ENCODE results near the gene PRDM16. TPM values are rescaled to one million over a fixed set of nuclear protein-coding genes. Genes with fewer than 3 reads are reported as not detected.
A peak's percentile ranks its signal among the peaks of the same experiment; 100 is the strongest.

The PRDM16 gene
- polyA plus RNA-seq, 1 of the 3 experiments (the other 2 are of a cell fraction) = not detected

DNA sequence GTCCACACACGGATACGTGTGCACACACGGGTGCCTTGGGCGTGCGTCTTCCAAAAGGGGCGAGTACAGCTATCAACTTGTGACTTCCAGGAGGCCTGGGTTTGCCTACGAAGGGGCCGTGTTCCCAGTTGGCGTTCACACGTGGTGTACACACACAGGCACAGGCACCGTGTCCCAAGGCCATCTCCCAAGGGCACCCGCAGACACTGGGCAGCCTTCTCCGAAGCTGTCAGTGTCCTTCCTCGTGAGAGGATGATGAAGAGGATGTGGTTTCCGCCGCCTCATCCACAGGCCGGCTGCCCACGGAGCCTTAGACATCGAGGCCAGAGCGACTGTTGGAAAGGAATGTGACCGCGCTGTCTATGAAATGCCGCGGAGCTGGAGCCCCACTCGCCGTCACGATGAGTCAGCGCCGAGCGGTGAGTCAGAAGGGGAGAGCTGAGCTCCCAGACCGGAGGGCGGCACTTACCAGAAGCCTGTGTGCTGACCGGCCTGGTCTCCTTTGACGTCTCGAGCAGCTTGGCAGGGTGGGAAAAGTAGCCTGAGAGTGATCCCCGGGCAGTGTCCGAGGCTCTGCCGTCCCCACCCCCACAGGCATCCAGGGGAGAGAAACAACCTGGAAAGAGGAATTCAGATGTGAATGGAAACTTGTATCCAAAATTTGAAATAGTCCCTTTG lies 244.0 kb downstream of the PRDM16 start (continued):
- peak; percentile 98 for TF ChIP-seq FOSL2 (IDR thresholded peaks at IDR 0.05; ENCODE audit: borderline replicate concordance, low read depth)
- TF ChIP-seq TCF12 (IDR thresholded peaks at IDR 0.05) = peak; percentile 73
- TF ChIP-seq, protein P1, sequence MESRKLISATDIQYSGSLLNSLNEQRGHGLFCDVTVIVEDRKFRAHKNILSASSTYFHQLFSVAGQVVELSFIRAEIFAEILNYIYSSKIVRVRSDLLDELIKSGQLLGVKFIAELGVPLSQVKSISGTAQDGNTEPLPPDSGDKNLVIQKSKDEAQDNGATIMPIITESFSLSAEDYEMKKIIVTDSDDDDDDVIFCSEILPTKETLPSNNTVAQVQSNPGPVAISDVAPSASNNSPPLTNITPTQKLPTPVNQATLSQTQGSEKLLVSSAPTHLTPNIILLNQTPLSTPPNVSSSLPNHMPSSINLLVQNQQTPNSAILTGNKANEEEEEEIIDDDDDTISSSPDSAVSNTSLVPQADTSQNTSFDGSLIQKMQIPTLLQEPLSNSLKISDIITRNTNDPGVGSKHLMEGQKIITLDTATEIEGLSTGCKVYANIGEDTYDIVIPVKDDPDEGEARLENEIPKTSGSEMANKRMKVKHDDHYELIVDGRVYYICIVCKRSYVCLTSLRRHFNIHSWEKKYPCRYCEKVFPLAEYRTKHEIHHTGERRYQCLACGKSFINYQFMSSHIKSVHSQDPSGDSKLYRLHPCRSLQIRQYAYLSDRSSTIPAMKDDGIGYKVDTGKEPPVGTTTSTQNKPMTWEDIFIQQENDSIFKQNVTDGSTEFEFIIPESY (IDR thresholded peaks at IDR 0.05; ENCODE audit: borderline replicate concordance, low read depth) = no peak; the same call in 1 of the 2 replicates
- peak; percentile 93 for TF ChIP-seq MAX (IDR thresholded peaks at IDR 0.05; ENCODE audit: low read depth)
- TF ChIP-seq NFIC (IDR thresholded peaks at IDR 0.05; ENCODE audit: borderline replicate concordance) = peak; percentile 61
- TF ChIP-seq SIN3A (IDR thresholded peaks at IDR 0.05; ENCODE audit: borderline replicate concordance, low read depth, low read length) = 0 out of 2 replicates have a peak, but pooled peaks have one; percentile 16
- TF ChIP-seq YY1 (IDR thresholded peaks at IDR 0.05; ENCODE audit: low read depth) = no peak

DNA sequence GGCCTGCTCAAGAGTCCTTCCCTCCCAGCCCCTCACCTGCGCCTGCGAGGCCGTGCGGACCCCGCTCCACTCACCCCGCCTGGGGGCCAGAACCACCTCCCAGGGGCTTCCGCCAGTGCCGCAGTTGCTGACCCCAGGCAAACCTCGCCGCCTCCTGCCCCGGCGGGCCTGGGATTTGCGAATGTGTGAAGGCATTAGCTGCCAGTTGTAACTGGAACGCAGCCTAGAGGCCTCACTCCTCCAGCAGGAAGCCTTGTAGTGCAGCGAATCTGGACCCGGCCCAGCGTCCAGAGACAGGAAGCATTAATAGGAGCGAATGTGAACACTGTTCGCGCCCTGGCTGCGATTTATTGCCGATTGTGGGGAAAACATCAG lies 244.6 kb downstream of the PRDM16 start:
- no peak for DNase-seq
- ChIA-PET POLR2A (no interaction called here), CTCF (interaction anchor here (1.6 kb wide), 1 partner anchor 302 kb away, joined by 4 read pairs; no protein-coding TSS in a partner anchor)
- Histone ChIP-seq H3K27ac (ENCODE audit: low read depth in 2 of 2, low read length in 1 of 2) (peak overlapping the region in 1 of 2 experiments; percentile 96; a peak in 2 of 4 replicates), H3K79me2 (ENCODE audit: insufficient read depth) (no peaks in the 10 kb centered on the region), H3F3A (replicated peaks; ENCODE audit: insufficient read depth) (peaks cover 5% of the 10 kb centered on the region), H3K9ac (peak overlapping the region; percentile 61; the same call in 1 of the 2 replicates), H3K36me3 (replicated peaks in 1 of 2; ENCODE audit: control insufficient read depth in 1 of 2, insufficient read depth in 2 of 2, low read length in 1 of 2) (no peaks in the 10 kb centered on the region), H3K4me2 (peak overlapping the region; percentile 68; the same call in 1 of the 2 replicates), H3K4me1 (ENCODE audit: control insufficient read depth in 1 of 2, insufficient read depth in 2 of 2, low read depth in 1 of 2, low read length in 1 of 2) (peaks cover 0 to 7% of the 10 kb centered on the region in 2 experiments; a peak in 3 of 4 replicates), H2AFZ (ENCODE audit: low read depth) (peak overlapping the region; percentile 87), H3K9me2 (no peaks in the 10 kb centered on the region), H3K27me3 (ENCODE audit: insufficient read depth) (no peaks in the 10 kb centered on the region), H4K20me1 (ENCODE audit: insufficient read depth) (no peaks in the 10 kb centered on the region), H3K9me3 (no peaks in the 10 kb centered on the region), H3K4me3 (ENCODE audit: low read depth in 2 of 2, low read length in 1 of 2) (no peak overlapping the region)
- TF ChIP-seq FOSL2 (IDR thresholded peaks at IDR 0.05; ENCODE audit: borderline replicate concordance, low read depth) (no peak), GABPA (IDR thresholded peaks at IDR 0.05; ENCODE audit: low read depth) (0 out of 2 replicates have a peak, but pooled peaks have one; percentile 9)
- 33% methylated on average over 18 of the region's 22 CpGs for WGBS (ENCODE audit: low lambda C conversion rate)

- H3K4me3 ChIP-seq (ENCODE audit: low read depth in 2 of 2, low read length in 1 of 2) = no peak overlapping the region
- H3K27ac ChIP-seq (ENCODE audit: low read depth in 2 of 2, low read length in 1 of 2) = no peak overlapping the region
- H3K4me2 ChIP-seq = no peak overlapping the region
- H3K9me3 ChIP-seq = no peaks in the 10 kb centered on the region
- H3K36me3 ChIP-seq (replicated peaks in 1 of 2; ENCODE audit: control insufficient read depth in 1 of 2, insufficient read depth in 2 of 2, low read length in 1 of 2) = no peaks in the 10 kb centered on the region
- H3K79me2 ChIP-seq (ENCODE audit: insufficient read depth) = no peaks in the 10 kb centered on the region
- no peak overlapping the region for H2AFZ ChIP-seq (ENCODE audit: low read depth)
- H3K9me2 ChIP-seq = no peaks in the 10 kb centered on the region
- no peaks in the 10 kb centered on the region for H3K27me3 ChIP-seq (ENCODE audit: insufficient read depth)
- WGBS (ENCODE audit: low lambda C conversion rate) = 61% methylated on average over 22 of the region's 22 CpGs
- ChIA-PET CTCF (interaction anchor here (1.6 to 2.2 kb wide), 2 partner anchors 13 to 303 kb away, joined by 4 to 5 read pairs; no protein-coding TSS in a partner anchor), POLR2A (no interaction called here)
- H3F3A ChIP-seq (replicated peaks; ENCODE audit: insufficient read depth) = peaks cover 5% of the 10 kb centered on the region
- H4K20me1 ChIP-seq (ENCODE audit: insufficient read depth) = no peaks in the 10 kb centered on the region
- H3K4me1 ChIP-seq (ENCODE audit: control insufficient read depth in 1 of 2, insufficient read depth in 2 of 2, low read depth in 1 of 2, low read length in 1 of 2) = peaks cover 0 to 7% of the 10 kb centered on the region in 2 experiments; a peak in 3 of 4 replicates
- DNase-seq = no peak
- no peak overlapping the region for H3K9ac ChIP-seq
- TF ChIP-seq, protein P2, sequence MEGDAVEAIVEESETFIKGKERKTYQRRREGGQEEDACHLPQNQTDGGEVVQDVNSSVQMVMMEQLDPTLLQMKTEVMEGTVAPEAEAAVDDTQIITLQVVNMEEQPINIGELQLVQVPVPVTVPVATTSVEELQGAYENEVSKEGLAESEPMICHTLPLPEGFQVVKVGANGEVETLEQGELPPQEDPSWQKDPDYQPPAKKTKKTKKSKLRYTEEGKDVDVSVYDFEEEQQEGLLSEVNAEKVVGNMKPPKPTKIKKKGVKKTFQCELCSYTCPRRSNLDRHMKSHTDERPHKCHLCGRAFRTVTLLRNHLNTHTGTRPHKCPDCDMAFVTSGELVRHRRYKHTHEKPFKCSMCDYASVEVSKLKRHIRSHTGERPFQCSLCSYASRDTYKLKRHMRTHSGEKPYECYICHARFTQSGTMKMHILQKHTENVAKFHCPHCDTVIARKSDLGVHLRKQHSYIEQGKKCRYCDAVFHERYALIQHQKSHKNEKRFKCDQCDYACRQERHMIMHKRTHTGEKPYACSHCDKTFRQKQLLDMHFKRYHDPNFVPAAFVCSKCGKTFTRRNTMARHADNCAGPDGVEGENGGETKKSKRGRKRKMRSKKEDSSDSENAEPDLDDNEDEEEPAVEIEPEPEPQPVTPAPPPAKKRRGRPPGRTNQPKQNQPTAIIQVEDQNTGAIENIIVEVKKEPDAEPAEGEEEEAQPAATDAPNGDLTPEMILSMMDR (IDR thresholded peaks at IDR 0.05) = no peak
- TF ChIP-seq MAX (IDR thresholded peaks at IDR 0.05; ENCODE audit: low read depth) = no peak
- TF ChIP-seq TCF12 (IDR thresholded peaks at IDR 0.05) = no peak
- TF ChIP-seq MXI1 (IDR thresholded peaks at IDR 0.05; ENCODE audit: low read depth, low read length) = no peak
- no peak for TF ChIP-seq GATA2 (CRISPR knock-in tag; IDR thresholded peaks at IDR 0.05)
- no peak for TF ChIP-seq RAD21 (IDR thresholded peaks at IDR 0.05; ENCODE audit: low read length)
- no peak for TF ChIP-seq RXRA (IDR thresholded peaks at IDR 0.05; ENCODE audit: borderline replicate concordance, low read depth)
- TF ChIP-seq MEF2A (IDR thresholded peaks at IDR 0.05; ENCODE audit: borderline replicate concordance, low read depth) = no peak
- no peak for TF ChIP-seq FOXJ3 (CRISPR knock-in tag; IDR thresholded peaks at IDR 0.05)
- TF ChIP-seq, protein P1 (IDR thresholded peaks at IDR 0.05; ENCODE audit: borderline replicate concordance, low read depth) = no peak
- TF ChIP-seq SMC3 (IDR thresholded peaks at IDR 0.05; ENCODE audit: low read depth, low read length) = no peak
Measured at GRCh38 chr1:3314491-3315381, 245.7 kb downstream of the PRDM16 start.

Measured in SK-N-SH (cell line).